Activated effector memory CD4-positive, alpha-beta T cell treated with anti-CD3 and anti-CD28 coated beads, Interleukin-2, amount 50 U/mL, for 16 hours (primary cell): ENCODE measurements around the gene E2F2.
"Not testable (repeated sequence)": the region's sequence is repeated elsewhere in the genome, so short reads cannot be mapped to it uniquely, and the experiment has no call there.

Experiments
- DNase-seq: peaks from one replicate; pipeline ENCODE4 v3.0.0-alpha.2; 2020

E2F2 gene

GRCh38 chr1:23522244-23522982 lies 8.6 kb downstream of the E2F2 start:
- no peak for DNase-seq

DNA sequence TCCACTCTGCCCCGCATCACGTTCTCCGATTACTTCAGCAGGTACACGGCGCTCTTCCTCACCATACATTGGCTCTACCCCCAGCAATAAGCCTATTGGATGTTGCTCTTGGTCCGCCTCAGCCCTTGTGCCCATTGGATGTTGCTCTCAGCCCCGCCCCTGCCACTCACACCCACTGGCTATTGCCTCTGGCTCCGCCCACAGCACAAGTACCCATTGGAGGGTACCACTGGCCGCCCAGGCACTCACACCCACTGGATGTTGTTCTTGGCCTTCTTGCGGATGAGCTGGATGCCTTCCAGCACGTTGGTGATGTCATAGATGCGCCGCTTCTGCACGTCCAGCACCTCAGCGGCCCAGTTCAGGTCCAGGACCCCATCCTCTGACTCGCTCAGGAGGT lies 9.4 kb downstream of the E2F2 start:
- no peak for DNase-seq

- no peak for DNase-seq
Measured at GRCh38 chr1:23517581-23517980, 13.5 kb downstream of the E2F2 start.

DNA sequence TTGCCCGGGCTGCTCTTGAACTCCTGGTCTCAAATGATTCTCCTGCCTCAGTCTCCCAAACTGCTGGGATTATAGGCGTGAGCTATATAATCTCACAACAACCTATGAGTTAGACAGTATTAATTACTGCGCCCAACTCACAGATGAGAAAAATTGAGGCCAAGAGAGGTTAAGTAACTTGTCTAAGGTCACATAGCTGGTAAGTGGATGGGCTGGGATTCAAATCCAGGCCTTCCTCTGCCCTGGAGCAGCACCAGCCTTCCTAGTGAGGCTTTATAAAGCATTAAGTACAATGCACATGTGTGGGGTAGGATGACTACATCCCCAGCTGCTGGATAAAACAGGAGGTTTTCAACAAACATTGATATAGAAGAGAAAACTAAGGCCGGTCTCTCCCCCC lies 15.1 kb downstream of the E2F2 start:
- DNase-seq = no peak

- no peak for DNase-seq
Measured at GRCh38 chr1:23514111-23514679, 16.8 kb downstream of the E2F2 start.

GRCh38 chr1:23509896-23510295 lies 21.1 kb downstream of the E2F2 start:
- DNase-seq = no peak

- no peak for DNase-seq
Measured at GRCh38 chr1:23506376-23507107, 24.5 kb downstream of the E2F2 start.

GRCh38 chr1:23505851-23506250 lies 25.2 kb downstream of the E2F2 start:
- DNase-seq = no peak

DNA sequence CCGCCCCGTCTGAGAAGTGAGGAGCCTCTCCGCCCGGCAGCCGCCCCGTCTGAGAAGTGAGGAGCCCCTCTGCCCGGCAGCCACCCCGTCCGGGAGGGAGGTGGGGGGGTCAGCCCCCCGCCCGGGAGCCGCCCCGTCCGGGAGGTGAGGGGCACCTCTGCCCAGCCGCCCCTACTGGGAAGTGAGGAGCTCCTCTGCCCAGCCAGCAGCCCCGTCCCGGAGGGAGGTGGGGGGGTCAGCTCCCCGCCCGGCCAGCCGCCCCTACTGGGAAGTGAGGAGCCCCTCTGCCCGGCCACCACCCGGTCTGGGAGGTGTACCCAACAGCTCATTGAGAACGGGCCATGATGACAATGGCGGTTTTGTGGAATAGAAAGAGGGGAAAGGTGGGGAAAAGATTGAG lies 26.9 kb downstream of the E2F2 start:
- DNase-seq = not testable (repeated sequence)

DNA sequence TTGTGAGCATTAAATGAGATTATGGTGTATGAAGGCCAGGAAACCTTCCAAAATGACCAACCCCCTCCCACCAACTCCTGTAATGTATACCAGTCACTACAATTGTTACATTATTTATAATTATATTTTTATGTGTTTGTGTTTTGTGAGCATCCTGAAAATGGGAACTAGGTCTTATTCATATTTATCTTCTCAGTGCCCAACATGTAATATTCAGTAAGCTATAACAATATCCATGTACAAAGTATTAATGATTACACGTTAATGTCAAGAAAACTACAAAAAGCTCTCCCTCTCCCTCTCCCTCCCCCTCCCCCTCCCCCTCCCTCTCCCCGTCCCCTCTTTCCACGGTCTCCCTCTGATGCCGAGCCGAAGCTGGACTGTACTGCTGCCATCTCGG lies 28.1 kb downstream of the E2F2 start:
- no peak for DNase-seq

DNA sequence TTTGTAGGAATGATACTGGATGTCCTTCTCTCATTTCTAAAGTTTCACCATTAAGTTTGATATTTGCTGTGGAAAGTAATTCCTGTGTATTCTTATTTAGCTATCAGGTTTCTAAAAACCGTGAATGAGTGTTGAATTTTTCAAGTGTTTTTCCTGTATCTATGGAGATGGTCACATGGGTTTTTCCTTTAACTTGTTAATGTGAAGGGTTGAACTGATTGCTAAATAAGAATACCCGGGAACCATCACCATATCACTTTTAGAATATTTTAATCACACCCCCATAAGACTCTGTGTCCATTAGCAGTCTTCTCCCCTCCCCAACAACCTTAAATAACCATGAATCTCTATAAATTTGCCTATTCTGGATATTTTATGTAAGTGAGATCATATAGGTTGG lies 30.6 kb downstream of the E2F2 start:
- DNase-seq = no peak

GRCh38 chr1:23497777-23498439 lies 33.1 kb downstream of the E2F2 start:
- no peak for DNase-seq

- no peak for DNase-seq
Measured at GRCh38 chr1:23496490-23497181, 34.4 kb downstream of the E2F2 start.

DNA sequence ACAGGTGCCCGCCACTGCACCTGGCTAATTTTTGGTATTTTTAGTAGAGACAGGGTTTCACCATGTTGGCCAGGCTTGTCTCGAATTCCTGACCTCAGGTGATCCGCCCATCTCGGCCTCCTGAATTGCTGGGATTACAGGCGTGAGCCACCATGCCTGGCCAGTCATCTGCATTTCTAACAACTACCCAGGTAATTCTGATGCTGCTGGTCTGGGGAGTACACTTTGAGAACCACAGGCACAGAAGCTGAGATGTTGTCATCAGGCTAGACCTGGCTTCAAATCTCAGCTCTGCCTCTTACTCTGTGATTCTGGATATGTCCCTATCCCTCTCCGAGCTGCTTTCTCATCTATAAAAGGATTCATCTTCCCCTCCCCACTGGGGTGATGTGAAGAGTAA lies 36.2 kb downstream of the E2F2 start:
- DNase-seq = not testable (repeated sequence)

GRCh38 chr1:23492776-23493175 lies 38.3 kb downstream of the E2F2 start:
- not testable (repeated sequence) for DNase-seq

DNA sequence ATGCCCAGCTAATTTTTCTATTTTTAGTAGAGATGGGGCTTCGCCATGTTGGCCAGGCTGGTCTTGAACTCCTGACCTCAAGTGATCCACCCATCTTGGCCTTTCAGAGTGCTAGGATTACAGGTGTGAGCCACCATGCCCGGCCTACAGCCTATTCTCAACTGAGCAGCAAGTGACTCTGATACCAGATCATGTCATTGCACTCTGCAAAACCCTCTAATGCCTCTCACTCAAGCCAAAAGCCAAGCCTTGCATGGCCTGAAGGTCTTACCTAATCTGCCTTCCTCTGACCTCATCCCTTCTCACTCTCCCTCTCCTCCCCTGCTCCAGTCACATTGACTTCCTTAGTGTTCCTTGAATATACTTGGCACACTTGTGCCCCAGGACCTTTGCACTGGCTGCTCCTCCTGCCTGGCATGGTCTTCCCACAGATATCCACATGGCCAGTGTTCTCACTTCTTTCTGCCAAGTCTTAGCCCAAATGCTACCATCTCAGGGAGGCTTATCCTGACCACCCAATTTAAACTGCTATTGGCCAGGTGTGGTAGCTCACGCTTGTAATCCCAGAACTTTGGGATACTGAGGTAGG lies 38.8 kb downstream of the E2F2 start:
- DNase-seq = no peak

DNA sequence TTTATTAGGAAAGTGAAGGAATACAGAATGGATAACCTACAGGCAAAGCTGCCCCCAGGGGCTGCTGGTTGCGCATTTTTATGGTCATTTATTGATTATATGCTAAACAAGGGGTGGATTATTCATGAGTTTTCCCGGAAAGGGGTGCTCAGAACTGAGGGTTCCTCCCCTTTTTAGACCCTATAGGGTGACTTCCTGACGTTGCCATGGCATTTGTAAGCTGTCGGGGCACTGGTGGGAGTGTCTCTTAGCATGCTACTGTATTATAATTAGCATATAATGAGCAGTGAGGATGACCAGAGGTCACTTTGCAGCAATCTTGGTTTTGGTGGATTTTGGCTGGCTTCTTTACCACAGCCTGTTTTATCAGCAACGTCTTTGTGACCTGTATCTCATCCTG lies 41.2 kb downstream of the E2F2 start:
- DNase-seq = no peak

GRCh38 chr1:23485002-23485332 lies 46.1 kb downstream of the E2F2 start:
- no peak for DNase-seq

DNA sequence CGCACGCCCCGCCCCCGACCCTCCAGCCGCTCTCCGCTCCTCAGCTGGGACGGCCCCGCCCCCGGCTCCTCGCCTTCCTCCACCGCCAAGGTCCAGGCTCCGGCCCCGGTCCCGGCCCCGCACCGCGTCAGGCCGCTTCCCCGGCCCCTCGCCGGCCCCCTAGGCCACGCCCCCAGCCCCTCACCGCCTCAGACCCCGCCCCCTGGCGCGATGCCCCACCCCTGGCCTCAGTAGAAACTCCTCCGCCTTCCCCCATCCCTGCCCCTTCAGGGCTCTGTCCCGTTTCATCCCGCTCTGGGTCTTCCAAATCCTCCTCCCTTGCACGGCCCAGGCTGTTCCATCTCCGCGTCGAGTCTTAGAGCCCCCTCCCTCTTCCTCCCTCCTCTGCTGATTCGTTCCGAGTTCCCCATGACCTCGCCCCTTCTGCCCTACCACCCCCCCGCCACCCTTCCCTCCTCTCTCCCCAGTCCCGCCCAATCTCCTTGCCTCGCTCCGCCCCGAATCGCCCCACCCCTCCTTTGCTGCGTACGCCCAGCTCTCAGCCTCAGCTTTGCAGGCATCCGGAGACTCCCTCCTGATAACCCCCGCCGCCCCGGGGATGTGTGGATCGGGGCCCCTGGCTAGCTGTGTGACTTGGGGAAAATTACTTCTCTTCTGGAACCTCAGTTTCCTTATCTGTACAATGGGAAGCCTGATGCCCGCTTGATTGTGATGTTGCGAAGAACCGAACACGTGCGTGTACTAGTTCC lies 46.6 kb downstream of the E2F2 start:
- DNase-seq = peak; percentile 95

DNA sequence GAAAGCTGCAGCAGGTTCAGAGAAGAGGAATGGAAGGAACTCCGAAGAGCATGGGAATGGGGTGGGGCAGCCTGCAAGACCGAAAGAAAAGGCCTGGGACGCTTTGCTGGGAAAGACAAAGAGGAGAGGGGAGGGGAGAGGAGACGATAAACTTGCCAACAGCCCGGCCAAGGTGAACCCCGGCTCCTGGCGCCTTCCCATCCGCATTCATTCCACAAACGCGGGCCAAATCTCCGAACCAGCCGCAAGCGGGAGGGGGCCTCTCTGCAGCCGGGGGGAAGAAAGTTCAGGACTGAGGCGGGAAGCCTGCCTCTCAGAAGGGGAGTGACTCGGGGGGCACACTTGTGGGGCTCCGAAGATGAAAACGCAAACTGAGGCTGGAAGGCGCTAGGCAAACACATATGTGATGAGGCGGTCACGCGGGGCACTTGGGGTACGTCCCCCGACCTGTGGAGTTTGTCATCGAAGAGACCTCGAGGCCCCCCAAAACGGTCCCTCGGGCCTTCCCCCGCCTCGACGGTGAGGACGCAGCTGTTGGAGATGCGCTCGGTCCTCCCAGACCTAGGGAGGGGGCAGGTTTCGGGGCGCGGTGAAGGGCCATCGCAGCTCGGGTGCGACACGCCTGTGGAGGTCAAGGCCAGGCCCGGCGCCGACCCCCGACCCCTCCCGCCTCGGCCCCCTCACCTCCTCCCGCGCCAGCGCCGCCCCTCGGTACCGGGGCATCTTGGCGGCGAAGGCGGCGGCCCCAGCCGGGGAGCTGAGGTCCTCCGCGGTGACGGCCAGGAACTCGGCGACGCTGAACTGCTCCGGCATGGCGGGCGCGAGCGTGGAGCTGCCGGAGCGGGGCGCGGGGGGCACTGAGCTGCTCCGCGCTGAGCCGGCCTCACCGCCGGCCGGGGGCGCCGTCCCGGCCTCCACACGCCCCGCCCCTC lies 47.4 kb downstream of the E2F2 start, which contains the start of gene ASAP3:
Gene ASAP3 (minus strand): TSS at position 859 of the 932 bp plus-strand sequence. CDS start 46 bp downstream, at position 813.
- DNase-seq = no peak

- DNase-seq = no peak
Measured at GRCh38 chr1:23481904-23482303, 49.1 kb downstream of the E2F2 start.
